ENCODE data around the gene DPM2. TPM values are rescaled to one million over a fixed set of nuclear protein-coding genes. Genes with fewer than 3 reads are reported as not detected.

The DPM2 gene
- total RNA-seq, 2 donors from 2014 or later, result 22.8 to 23.6 TPM

DNA sequence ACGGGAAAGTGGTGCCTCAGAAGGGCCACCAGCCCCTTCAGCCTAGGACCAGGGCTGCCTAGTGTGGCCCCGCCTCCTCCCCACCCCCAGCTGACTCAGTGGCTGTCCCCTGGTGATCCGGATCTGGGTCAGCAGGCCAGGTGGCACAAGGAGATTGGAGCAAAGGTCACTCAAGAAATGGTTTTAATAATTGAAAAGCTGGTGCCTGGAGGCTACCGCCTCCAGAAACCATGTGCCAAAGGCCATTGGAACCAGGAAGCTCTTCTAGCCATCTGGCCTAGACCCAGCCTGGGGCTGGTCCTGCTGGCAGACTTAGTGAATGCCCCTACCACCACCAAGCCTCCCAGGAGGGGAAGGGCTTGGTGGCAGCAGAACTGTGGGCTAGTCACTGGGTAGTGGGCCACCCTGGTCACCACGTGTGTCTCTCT is 22.3 kb downstream of the DPM2 start:
- no peak for DNase-seq (ENCODE audit: low spot score)
- intact Hi-C loops (cut with DNase I), result loop anchor here in 1 of 2 donors (10.0 kb wide), 1 partner anchor 131 kb away; the partner anchor contains the start of gene CDK9

DNA sequence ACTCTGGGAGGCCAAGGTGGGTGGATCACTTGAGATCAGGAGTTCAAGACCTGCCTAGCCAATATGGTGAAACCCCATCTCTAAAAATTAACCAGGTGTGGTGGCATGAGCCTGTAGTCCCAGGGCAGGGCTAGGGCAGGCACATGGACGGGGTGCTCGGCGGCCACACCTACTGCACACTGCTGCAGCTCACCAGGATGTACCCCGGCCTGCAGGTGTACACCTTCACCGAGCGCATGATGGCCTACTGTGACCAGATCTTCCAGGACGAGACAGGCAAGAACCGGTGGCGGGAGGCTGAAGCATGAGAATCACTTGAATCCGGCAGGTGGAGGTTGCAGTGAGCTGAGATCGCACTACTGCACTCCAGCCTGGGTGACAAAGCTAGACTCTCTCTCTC is 24.0 kb downstream of the DPM2 start:
- intact Hi-C loops (cut with DNase I), result loop anchor here in 1 of 2 donors (5.0 to 10.0 kb wide), 2 partner anchors 129 to 1149 kb away; partner anchors contain the start of gene CDK9
- DNase-seq (ENCODE audit: low spot score), result no peak

DNA sequence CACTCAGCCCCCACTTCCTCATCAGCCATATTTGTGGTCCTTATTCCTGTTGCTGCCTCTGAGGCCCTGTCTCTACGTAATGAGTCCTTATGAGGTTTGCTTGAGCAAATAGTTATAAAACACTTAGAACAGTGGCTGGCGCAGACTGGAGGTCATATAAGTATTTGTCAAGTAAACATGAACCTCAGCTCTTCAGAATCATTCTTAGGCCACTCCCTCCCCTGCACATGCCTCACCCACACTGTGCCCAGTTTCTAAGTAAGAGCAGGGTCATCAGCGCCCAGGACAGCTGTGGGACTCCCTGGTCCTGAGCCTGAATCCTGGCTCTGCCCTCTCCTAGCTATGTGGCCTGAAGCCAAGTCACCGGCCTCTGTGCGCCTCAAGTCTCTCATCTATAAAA is 24.8 kb downstream of the DPM2 start:
- intact Hi-C loops (cut with DNase I), result loop anchor here in 1 of 2 donors (5.0 to 10.0 kb wide), 2 partner anchors 128 to 1149 kb away; partner anchors contain the start of gene CDK9
- DNase-seq (ENCODE audit: low spot score), result no peak

DNA sequence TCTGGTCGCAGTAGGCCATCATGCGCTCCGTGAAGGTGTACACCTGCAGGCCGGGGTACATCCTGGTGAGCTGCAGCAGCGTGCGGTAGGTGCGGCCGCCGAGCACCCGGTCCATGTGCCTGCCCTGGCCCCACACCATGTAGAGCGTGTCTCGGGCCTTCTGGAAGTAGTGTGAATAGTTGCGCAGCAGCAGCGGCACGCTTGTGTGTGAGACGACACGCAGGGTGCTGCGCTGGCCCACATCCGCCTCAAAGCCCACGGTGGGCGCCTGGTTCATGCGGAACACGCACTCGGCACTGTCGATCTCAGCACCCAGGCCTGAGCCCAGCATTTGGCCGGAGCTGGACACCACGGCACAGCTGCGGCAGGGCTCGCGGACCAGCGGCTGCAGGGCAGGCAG is 25.4 kb downstream of the DPM2 start:
- DNase-seq (ENCODE audit: low spot score), result no peak
- intact Hi-C loops (cut with DNase I), result loop anchor here in 1 of 2 donors (5.0 to 10.0 kb wide), 2 partner anchors 127 to 1150 kb away; partner anchors contain the start of gene CDK9

DNA sequence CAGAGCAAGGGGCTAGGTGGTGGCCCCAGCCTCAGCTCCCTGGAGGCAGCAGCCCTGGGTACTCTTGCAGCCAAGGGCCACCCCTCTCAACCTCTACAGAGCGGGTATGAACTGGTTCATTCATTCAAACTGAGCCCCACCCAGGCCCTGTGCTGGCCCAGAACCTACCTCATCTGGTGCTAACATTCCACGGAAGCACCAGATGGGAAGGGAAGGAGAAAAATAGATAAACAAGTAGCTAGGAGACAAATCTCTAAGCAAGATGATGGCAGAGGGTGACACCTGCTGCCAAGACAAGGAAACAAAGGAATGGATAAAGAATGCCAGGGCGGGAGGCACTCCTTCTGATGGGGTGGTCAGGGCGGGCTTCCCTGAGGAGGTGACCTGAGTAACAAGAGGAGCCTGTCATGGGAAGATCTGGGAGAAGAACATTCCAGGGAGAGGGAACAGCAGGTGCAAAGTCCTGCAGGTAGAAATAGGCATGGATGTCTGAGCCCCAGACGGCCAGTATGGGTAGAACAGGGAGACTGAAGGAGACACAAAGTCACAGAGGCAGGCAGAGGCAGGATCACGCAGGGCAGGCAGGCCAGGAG is 26.9 kb downstream of the DPM2 start:
- no peak for DNase-seq (ENCODE audit: low spot score)
- intact Hi-C loops (cut with DNase I), result loop anchor here in 1 of 2 donors (5.0 to 10.0 kb wide), 2 partner anchors 126 to 1152 kb away; partner anchors contain the start of gene CDK9

DNA sequence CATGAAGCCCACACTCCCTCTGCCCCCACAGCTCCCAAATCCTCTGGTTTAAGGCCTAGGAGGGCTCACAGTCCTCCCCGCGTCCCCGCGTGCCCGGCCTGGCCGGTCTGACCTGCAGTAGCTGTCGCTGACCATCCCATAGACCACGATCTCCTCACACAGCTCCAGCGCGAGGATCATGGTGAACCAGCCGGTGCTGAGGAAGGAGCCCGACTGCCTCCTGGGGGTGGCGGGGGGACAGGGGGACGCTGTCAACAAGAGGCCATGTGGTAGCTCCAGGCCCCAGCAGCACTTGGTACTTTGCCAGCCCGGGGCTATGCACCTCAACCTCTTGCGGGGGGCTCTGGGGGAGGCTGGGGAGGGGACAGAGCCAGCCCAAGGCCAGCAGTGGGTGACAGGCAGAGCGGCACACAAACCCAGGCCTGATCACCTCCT is 27.8 kb downstream of the DPM2 start:
- no peak for DNase-seq (ENCODE audit: low spot score)
- intact Hi-C loops (cut with DNase I), result loop anchor here in 1 of 2 donors (2.0 to 10.0 kb wide), 3 partner anchors 43 to 1152 kb away; partner anchors contain the start of gene CDK9

DNA sequence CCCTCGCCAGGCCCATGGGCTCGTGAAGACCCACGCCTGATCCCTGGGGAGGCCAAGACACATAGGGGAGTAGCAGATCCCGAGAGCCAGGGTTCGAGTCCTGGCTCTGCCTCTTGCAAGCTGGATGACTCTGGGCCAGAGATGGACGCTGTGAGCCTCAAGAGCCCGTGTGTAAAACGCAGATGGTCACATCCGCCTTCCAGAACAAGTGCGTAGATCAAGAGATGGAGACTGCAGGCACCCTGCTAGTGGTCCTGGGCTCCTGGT is 29.1 kb downstream of the DPM2 start:
- no peak for DNase-seq (ENCODE audit: low spot score)
- intact Hi-C loops (cut with DNase I), result loop anchor here in 1 of 2 donors (2.0 kb wide), 1 partner anchor 42 kb away; no protein-coding TSS in a partner anchor

DNA sequence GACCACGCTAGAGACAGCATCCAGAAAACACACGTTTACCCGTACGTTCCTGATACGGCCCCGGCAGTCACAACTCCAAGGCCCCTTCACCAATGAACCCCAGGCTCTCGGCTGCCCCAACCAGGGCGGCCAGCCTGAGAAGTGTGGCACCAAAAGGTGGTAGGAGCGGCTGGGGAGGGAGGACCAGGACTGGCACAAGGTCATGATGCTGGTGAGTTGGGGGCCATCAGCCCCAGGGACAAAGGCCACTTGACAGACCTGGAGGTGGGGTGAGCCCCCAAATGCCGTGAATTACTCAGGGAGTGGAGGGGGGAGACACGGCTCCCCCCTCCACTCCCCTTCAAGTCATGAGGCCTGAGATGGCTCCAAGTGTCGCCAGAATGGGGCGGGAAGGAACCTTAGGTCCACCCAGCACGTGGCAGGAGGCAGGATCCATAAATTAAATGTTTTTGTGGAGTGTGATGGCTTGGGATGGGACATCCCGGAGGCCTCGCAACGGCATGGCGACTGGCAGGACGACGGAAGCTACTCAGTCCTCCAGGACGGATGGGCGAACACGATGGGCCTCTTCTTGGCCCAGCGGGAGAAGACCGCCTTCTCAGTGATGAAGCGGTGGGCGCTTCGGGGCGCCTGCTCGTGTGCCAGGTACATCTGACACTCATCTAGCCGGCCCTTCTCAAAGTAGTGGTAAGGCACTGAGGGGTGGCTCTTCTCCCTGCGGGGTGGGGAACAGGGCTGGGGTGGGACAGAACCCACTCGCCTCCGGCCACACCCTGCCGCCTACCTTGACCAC is 29.6 kb downstream of the DPM2 start:
- intact Hi-C loops (cut with DNase I), result loop anchor here in 1 of 2 donors (2.0 kb wide), 1 partner anchor 41 kb away; no protein-coding TSS in a partner anchor

DNA sequence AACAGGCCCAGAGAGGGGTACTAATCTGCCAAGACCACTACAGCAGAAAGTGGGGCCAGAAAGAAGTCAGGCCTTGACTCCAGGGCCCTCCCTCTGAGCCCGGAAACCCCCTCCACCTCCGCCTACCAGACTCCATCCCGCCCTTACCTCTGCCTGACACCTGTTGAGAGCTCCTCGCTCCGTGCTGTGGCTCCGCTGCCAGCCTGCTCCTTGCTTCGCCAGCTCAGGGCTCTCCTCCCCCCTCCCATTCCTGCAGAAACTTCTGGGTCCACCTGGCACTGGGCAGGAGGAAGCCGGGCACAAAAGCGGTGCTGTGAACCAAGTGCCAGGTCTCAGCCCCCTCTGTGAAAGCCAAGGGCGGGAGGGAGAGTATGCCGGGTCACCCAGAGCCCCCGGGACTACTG is 31.9 kb downstream of the DPM2 start:
- DNase-seq (ENCODE audit: low spot score), result no peak
- intact Hi-C loops (cut with DNase I), result no loop called here

More for the DNA sequence above, 29.6 kb downstream of the DPM2 start:
- no peak for DNase-seq (ENCODE audit: low spot score)

DNA sequence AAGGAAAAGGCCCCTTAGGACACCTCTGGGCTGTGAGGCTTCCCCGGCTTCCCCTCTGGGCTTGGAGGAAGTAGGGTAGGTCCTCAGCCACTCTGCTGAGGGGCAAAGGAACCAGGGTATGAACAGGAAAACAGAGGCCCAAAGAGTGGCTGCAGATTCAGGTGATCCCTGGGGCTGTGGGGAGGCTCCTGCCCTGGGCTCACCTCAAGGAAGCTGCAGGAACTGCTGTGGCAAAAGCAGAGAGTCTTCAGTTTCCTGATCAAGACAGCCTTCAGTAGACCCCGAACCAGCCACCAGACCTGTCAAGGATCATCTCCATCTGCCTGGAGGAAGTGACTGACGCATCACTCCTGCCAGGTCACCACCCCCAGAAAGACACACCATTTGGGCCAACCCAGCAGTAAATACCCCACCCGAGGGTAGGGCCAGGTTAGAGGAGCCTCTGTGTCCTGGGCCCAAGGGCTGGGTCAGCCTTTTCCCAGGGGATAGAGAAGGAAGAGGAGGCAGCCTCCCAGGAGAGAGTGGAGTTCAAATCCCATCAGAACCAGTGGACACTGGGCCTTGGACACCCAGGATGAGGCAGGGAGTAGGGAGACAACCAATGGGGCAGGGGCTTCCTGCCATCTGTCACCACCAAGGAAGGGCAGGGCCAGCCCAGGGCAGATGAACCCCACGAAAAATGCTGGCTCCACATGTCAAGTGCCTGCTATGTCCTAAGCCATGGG is 32.5 kb downstream of the DPM2 start:
- intact Hi-C loops (cut with DNase I), result no loop called here
- DNase-seq (ENCODE audit: low spot score), result no peak

DNA sequence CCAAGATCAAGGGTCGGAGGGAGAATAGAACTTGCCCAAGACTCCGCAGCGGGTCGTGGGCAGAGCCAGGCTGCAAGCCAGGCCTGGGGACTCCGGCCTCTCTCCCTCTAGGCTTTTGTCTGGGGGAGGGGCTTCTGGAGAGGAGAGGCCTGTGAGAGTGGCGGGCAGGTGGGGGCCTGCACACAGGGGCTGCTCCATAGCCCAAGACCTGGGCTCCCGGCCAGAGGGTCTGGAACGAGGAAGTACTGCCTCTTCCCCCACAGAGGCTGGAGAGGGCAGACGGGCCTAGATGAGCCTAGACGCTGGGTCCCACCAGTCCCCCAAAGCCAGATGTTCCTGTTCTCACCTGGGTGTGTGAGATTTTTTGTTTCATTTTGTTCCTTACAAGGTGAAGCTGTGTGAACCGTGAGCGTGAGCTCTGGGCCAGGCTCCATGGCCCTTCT is 33.1 kb downstream of the DPM2 start:
- no peak for DNase-seq (ENCODE audit: low spot score)
- intact Hi-C loops (cut with DNase I), result no loop called here

DNA sequence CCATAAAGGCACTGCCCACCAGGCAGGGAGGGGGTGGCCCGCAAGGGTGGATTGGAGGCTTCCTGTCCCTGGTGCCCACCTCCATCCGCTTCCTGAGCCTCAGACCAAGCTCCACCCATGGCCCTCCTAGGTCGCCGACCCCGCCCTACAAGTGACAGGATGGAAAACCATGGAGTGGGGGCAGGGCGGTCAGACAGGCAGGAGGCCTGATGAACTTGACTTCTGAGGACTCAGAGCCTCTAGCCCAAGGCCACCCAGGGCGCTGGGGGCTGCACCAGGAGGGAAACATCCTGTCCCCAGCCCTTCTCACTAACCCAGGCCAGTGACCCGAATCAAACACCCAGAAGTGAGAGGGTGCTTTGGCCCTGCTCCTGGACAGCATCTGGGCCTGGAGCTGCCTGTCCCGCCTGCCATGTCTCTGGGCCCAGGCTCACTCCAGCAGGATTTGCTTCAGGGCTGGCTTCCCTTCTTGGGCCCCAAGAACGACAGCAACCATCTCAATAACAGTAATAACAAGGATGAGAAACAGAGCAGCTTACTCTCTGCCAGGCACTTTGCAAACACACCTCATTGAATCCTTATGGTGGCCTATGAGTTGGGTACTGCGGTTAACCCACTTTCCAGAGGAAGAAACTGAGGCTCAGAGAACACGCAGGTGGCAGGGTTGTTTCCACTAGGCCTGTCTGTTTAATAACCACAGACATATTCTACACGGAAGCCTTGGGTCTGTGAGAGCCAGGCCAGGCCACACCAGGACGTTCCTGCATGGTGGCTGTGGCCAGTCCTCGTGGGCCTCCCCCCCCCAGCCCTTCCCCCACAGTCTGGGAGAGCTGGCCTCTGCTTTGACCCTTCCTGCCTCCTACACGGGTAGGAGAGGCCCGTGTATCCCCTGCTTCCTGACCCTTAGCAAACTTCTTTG is 33.8 kb downstream of the DPM2 start:
- peak; percentile 90 for DNase-seq (ENCODE audit: low spot score)
- intact Hi-C loops (cut with DNase I), result no loop called here

DNA sequence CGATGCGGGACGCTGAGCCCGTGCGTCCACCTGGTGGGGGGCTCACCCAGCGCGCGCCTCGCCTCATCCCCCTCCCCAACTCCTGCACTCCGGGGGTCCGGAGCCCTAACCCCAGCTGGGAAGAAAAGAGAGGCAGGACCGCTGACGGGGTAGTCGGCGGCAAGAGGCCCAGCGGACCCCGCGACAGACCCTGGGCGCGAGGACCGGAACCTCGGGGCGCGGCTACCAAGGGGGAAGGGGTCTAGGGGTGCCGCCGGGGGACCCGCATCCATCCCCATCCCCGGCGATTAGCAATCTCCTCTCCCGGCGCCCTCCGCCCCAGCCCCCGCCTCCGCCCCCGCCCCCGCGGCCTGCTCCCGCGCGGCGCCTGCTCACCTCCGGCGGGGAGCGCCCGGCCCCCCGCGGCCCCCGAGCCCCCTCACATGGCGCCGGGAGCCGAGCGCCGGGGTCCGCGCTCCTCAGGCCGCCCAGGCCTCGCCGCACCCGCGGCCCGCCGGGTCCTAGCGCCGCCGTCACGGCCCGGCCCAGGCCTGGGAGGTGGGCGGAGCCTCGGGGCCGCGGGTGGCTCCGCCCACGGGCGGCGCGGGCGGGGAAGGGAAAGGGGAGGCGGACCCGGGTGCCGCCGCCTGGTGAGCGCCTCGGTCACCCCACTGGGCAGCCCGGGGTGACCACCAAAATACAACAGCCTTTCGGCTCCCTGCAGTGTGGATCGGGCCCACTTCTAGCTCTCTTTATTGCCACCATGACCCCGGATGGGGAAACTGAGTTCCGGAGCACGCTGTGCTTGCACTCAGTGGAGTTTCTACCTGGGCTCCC is 38.3 kb downstream of the DPM2 start, which contains the start of gene ST6GALNAC6:
Gene ST6GALNAC6, minus strand, starts transcription at position 476 of the 816 bp plus-strand sequence. CDS start 1,622 bp downstream, outside the sequence.
- peak; percentile 92 for DNase-seq (ENCODE audit: low spot score)
- intact Hi-C loops (cut with DNase I), result no loop called here

DNA sequence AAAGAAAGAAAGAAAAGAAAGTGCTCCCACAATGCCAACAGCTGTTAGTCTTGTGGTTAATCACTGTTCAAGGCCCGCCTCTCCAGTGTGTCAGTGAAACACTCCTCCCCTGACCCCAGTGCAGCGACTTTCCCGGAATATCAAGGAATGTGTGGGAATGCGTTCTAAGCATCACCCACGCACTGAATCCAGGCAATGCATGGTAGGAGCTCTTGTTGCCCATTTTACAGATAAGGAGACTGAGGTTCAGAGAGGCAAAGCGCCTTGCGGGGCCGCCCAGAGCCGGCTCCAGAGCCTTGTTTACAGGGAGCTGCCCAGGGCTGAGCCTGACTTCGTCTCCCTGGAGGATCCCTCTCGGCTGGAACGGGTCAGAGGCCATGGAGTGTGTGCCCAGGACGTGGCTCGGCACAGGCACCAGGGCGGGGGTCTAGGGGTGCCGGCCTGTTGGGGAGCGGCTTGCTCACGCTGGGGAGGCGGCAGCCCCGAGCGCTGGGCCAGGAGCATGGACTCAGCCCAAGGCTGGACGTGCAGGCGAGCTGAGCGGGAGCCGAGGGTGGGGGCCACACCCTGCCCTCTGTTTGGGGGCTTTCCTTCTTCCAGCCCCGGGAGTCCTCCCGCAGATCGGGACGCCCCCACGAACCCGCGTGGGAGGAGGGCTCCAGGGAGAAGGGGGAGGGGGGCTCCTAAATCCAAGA is 39.1 kb downstream of the DPM2 start:
- intact Hi-C loops (cut with DNase I), result no loop called here
- no peak for DNase-seq (ENCODE audit: low spot score)

DNA sequence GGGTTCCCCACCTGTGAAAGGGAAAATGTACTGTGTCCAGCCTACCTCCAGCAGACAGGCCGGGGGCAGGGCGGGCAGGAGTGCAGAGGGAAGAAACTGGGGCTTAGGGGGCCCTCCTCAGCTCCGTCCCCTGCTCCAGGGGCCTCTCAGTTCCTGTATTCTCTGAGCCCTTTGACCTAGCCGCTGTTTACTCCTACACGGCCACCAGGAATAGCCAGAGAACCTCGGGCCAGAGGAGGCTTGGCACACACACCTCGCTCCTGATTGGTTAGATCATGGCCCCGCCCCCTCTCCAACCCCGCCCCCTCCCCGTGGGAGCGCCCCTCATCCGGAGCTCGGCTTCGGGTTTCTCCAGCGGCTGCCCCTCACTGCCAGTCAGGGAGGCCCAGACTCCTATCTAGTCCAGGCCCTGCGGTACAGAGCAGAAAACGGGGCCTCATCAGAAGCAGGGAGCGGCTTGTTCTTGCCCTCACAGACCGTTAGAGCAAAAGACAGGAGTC is 40.4 kb downstream of the DPM2 start:
- peak; percentile 91 for DNase-seq (ENCODE audit: low spot score)
- intact Hi-C loops (cut with DNase I), result no loop called here

DNA sequence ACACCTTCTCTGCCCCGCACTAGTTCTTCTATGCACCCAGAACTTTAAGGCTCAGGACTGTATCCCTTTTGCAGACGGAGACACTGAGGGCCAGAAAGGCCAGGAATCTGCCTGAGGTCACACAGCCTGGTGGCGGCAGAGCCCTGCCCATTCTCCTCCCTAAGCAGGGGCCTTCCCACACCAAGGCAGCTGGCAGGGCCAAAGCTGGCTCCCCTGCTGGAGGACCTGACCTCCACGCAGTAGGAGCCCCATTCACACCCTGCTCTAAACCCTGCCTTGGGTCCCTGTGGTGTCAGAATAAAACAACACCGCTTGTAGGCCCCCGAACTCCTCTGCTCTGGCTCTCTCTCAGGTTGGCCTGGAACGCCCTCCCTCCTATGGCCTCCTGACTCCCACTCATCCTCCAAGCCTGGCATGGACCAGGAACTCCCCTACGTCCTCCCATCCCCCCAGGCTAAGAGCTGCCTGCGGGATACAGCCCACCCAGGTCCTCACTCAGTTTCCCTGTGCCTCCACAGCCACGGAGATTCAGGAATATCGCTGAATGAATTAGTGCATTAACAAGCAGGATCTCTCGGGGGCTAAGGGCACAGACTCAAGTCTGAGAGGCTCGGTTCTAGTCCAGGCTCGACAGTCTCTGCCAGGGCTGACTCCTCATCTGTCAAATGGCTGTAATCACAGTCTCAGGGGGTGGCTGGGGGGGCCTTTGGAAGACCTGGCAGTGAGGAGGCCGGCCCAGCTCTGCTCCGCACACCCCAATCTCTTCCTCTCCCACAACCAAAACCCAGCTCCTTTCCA is 41.1 kb downstream of the DPM2 start:
- intact Hi-C loops (cut with DNase I), result no loop called here

More for the DNA sequence above, 41.1 kb downstream of the DPM2 start:
- DNase-seq (ENCODE audit: low spot score), result no peak
